A549 treated with GW870086 at 1 μM for 4 hours (cell line): ENCODE data around the gene PPP1R2B. TPM values are rescaled to one million over a fixed set of nuclear protein-coding genes. Genes with fewer than 3 reads are reported as not detected.

Experiments
- total RNA-seq: library from RNA; stranded (reverse); fragments of 200-300 nt; extraction: Qiagen RNA extraction; gene quantifications from 5 replicates; pipeline ENCODE4 v1.2.3, GENCODE V29; 2022; ENCODE audit warnings: low read depth

Gene PPP1R2B
- total RNA-seq = 0.08 to 0.16 TPM (median 0.10 TPM) in 4 of 5 replicates, not detected in the other

GRCh38 chr5:156850206-156850751, at the start of gene PPP1R2B:
Gene PPP1R2B, plus strand, starts transcription at chr5:156850295. Its CDS starts 268 bp downstream, at chr5:156850563.

Other genes with a start within 250 kb of the PPP1R2B start
- gene TIMD4, start 112.9 kb downstream of the PPP1R2B start, total RNA-seq = 0.48 to 1.3 TPM (median 0.90 TPM) in 5 replicates
- 22.0 to 42.6 TPM (median 35.7 TPM) in 5 replicates for gene HAVCR1, start 208.8 kb downstream of the PPP1R2B start, total RNA-seq